ENCODE measurements around the gene SMIM35. TPM values are rescaled to one million over a fixed set of nuclear protein-coding genes. Genes with fewer than 3 reads are reported as not detected.
A peak's percentile ranks its signal among the peaks of the same experiment; 100 is the strongest.
"Not testable (repeated sequence)": the region's sequence is repeated elsewhere in the genome, so short reads cannot be mapped to it uniquely, and the experiment has no call there.

SMIM35 gene
- total RNA-seq, 2 donors from 2014 or later, result 0.08 TPM; not detected in 1

DNA sequence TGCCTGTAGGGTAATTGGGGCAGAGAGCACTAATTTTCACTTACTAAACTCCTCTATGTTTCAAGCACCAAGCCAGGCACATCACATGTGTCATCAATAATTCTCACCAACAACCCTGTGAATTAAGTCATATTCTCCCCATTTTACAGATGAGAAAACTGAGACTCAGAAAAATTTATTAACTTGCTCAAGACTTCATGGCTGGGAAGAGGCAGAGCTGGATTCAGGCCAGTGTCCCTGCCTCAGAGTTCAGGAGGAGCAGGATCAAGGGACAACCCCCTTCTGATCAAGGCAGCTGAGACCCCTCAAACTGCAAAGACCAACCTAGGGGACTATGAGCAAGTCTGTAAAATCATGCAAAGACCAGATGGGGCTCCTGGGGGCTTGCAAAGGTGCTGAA, 2.1 kb downstream of the SMIM35 start:
- no peak for DNase-seq
- intact Hi-C loops (cut with DNase I, micrococcal nuclease), result no loop called here
- no peak for ATAC-seq

DNA sequence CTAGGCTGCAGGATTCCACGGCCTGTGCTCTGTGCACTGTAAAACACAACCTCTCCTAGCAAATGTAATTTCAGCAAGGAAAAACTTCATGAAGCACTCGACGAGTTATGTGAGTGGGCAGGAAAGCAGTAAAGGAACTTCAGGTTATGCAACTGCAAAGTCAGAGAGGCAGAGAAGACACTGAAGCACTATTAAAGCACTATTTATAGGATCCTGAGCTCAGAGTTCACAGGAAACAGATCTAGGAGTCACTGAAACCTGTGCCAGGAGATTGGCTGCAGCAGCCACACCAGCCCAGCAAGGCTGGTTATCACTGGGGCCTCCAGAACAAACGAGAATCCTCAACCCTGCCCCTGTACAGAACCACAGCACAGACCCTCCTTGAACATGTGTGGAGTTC, 2.5 kb downstream of the SMIM35 start:
- ATAC-seq (peak; percentile 75), DNase-seq (peak in 1 of 2 donors; percentile 56)
- intact Hi-C loops (cut with DNase I, micrococcal nuclease), result no loop called here

DNA sequence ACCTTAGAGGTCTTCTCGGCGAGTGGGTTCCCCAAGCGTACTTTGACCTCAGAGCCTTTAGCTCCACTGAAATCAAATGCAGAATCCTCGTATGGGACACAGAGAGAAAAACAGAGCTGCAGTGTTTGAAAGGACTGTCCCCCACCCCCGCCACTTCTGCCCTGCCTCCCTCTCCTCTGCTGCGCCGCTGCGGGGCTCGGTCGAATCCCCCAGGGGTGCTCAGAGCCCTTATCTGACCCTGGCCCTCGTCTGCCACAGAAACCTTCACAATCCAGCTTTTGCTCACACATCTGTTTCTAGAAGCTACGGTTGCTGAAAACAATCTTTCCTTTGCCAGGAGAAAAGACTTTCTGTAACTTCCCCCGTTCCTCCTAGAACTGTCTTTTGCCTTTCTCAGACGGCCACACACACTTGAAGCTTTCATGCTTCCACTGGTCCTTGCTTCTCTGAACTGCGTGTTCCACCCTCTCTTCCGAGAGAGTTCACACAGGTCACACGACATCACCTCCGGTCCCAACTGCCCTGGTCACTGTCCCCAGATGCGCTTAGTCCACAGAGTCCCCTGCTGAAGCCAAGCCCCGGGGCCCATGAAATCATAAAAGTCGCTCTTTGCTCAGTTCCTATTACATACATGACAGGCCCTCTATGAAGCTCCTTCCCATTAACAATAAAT, 3.7 kb downstream of the SMIM35 start:
- intact Hi-C loops (cut with DNase I, micrococcal nuclease), result no loop called here
- ATAC-seq (no peak), DNase-seq (no peak)

DNA sequence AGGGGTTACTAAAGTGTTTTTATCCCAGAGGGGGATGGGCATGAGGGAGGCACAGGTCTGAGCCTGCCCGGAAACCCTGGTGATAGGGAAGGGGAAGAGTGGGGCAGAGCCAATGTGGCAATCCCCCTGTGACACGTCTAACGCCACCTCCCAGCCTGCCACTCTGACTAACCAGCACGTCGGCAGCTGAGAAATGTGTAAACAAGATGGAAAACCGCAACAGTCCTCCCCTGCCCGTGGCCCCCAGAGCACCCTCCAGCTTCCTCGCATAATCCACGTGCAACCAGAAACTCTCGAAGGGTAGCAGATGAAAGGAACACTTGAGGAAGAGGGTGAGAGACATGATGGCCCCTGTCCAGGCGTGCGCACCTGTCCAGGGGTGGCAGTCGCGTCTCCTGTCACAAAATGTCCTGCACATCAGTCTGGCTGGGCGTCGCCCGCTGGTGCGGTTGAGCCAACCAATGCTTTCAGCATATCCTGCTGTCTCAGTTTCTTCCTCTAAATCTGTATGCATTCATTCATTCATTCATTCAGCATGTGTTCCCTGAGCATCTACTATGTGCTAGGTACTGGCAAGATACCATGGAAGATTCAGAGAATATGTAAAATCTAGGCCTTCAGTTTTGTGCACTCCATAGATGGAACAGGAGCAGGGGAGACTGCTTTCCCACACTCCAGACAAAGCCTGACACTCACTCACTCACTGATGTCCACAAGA, 5.4 kb downstream of the SMIM35 start:
- no peak for ATAC-seq

DNA sequence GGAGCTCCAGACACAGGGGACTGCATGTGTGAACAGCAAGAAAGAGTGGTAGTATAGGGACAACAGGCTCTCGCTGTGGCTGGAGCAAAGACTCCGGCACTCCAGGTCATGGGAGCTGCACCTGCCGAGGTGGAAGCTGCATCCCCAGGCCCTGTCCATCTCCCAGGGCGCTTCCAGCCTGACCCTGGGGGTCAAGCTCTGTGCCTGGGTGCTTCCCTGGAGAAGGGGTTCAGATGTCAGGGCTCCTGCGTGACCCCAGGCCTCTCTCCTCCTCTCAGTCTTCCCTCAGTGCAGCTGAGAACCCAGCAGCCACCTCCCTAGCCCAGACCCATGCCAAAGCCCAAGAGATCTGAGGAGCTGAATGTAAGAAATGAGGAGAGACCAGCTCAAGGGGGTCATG, 6.5 kb downstream of the SMIM35 start:
- no peak for DNase-seq
- intact Hi-C loops (cut with DNase I, micrococcal nuclease), result no loop called here
- no peak for ATAC-seq

More for the DNA sequence above, 5.4 kb downstream of the SMIM35 start:
- no peak for DNase-seq
- intact Hi-C loops (cut with DNase I, micrococcal nuclease), result no loop called here

DNA sequence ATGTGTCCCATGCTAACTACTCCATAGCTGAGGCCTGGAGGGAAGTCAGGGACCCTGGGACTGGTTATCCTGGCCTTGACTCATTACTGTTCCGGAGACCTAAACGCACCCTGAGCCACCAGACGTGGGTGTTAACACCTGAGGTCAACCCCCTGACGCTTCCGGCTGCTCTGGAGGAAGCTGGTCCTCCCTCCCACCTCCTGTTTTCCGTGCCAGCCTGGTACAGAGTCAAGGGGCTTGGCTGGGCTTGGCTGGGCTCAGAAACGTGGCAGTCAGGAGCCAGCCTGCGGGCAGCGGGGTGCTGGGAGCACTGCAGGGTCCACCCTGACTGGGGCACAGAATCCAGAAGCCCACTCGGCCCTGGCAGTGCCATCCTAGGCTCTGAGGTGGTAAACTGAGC, 7.3 kb downstream of the SMIM35 start:
- peak; percentile 31 for ATAC-seq
- peak; percentile 59 to 61 for DNase-seq
- intact Hi-C loops (cut with DNase I, micrococcal nuclease), result no loop called here

DNA sequence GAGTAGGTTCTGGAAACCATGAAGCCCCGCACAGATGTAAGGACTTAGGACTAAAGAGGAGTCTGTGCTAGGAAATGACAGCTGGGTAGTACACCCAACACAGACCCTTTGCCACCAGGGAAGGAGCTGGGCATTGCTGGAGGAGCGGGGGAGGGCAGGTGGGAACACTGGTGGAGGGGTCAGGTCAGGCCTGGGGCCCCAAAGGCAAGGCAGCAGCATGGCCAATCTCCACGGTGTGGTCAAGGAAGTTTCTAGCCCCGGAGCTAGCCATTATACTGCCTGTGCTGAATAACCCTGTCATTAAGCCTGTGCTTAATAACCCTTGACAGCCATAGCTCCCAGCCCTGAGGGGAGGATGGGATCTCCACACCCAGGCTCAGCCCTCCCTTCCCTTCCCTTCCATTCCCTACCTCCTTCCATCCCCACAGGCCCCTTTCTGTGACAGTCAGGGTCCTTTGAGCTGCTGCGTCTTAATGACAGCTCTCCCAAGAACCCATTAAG, 7.8 kb downstream of the SMIM35 start:
- intact Hi-C loops (cut with DNase I, micrococcal nuclease), result no loop called here
- no peak for DNase-seq
- ATAC-seq, result peak; percentile 50

DNA sequence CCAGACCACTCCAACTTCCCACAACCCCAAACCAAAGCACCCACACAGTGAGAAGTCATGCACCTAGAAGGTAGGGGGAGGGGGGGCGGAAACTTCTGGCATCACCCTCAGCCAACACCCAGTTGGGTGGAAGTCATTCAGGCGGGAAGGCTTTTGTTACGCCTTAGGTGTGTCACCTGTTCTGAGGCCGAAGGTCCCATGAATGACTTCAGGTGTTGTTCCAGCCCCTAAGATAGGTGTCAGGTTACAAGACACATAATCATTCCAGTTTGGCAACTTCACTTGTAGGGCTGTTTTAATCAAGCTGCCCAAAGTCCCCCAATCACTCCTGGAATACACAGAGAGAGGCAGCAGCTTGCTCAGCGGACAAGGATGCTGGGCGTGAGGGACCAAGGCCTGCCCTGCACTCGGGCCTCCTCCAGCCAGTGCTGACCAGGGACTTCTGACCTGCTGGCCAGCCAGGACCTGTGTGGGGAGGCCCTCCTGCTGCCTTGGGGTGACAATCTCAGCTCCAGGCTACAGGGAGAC, 9.9 kb downstream of the SMIM35 start, which contains the start of gene TMPRSS4:
Gene TMPRSS4 (plus strand): TSS at position 325 of the 528 bp plus-strand sequence. CDS start 225 bp downstream, outside the sequence.
- ATAC-seq (peak; percentile 78), DNase-seq (peak; percentile 90 to 95)
- intact Hi-C loops (cut with DNase I, micrococcal nuclease), result no loop called here

DNA sequence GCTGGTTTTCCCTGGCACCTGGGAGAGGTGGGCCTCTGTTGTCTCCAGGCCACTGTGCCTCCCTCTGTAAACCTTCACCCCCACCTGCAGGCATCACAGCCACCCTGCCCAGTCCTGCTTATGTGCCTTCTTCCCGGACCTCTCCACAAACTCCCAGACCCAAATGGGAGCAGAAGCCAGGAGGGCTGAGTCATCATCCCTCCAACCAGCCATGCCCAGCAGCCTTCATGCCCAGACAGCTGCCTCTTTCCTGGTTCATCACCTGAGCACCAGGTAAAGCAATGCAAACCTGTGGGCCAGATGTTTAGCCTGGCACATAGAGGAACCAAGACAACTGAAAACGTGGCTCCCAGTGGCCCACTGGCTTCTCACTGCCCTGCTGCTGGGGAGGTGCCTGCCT, 12.0 kb downstream of the SMIM35 start:
- DNase-seq (peak in 1 of 2 donors; percentile 69), ATAC-seq (peak; percentile 24)
- intact Hi-C loops (cut with DNase I, micrococcal nuclease), result no loop called here

DNA sequence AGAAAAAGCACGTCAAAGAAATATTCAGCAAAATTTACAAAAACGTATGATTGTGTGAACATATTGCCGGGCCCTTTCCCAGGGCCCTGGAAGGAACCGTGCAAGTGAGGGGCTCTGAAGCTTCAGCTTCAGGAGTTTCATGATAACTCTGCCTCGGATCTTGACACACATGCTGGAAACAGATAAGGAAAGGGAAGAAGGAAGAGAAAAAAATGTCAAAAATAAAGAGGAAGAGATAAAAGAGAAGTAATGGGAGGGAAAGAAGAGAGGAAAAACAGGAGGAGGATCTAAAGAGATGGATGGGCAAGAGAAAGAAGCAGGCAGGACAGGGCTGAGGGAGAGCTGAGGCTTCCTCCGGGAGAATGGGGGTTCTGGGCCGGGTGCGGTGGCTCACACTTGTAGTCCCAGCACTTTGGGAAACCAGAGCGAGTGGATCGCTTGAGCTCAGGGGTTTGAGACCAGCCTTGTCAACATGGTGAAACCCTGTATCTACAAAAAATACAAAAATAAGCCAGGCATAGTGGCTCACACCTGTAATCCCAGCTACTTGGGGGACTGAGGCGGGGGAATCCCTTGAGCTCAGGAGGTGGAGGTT, 12.6 kb downstream of the SMIM35 start:
- no peak for DNase-seq

DNA sequence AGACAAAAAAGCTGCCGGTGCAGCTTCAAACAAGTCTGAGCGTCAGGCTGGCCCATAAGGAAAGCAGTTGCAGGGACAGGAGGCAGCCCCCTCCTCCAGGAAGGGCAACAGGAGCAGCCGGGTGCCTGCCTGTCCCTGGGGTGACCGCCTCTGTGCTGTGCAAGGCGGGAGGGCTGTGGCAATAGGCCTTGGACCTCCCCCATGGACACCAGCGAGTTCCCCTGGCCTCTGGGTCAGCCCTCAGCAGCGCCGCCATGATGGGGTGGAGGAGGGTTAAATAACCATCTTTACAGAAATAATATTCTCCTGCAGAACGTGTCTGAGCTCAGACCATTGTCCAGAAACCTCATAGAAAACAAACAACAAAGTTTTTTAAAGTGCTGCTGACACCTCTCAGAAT, 13.2 kb downstream of the SMIM35 start:
- intact Hi-C loops (cut with DNase I, micrococcal nuclease), result no loop called here
- DNase-seq, result no peak
- ATAC-seq, result no peak

More for the DNA sequence above, 12.6 kb downstream of the SMIM35 start:
- no peak for ATAC-seq
- intact Hi-C loops (cut with DNase I, micrococcal nuclease), result no loop called here

DNA sequence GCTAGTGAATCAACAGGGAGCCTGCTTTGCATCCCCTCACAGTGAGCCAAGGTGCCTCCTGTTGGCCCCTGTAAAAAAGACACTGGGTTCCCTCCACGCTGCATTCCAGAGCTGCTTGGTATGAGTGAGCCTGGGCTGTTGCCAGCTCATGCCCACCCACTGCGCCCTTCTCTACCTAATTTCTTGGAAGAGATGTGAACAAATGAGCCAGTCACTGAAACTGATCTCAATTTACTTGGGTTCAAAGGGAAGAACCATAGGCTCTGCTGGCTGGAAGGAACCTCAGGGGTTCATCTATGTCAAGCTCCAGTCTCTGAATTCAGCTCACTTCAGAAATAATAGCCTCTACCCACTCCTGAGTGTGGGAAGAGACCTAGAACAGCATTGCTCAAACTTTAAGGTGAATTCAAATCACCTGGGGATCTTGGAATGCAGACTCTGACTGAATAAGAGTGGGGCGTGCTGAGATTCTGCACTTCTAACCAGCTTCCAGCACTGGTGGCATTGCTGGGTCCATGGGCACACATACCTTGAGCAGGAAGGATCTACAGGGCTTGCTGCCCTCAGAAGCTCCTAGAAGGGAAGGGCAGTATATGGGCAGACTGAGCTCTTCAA, 15.2 kb downstream of the SMIM35 start:
- no peak for DNase-seq
- no peak for ATAC-seq
- intact Hi-C loops (cut with DNase I, micrococcal nuclease), result no loop called here

DNA sequence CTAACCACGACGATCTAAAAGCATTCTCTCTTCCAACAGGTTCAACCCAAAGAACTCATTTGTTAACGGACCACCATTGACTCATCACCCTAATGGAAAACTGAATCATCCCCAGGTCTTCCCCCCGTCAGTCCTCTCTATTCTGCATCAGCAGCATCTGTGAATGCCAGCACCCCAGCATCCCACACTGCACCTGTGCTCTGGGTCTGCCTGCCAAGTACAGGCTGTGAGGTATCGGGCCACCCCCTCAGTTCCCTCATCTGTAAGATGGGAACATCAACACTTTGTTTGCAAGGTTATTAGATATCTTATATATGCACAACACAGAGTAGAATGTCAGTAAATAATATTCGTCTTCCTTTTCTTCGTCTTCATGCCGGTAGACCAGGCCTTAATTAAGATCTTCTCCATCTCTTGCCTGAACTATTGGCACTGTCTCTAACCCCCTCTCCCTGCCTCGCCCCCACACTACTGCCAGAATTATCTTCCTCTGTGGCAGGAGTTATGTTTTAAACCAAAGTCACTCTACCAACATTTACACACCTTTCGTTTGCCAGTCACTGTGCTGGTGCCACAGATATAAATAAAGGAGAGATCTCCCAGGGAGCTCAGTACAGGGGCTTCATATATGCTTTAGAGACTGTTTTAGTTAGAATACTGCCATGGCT, 17.7 kb downstream of the SMIM35 start:
- intact Hi-C loops (cut with DNase I, micrococcal nuclease), result no loop called here
- DNase-seq, result no peak
- no peak for ATAC-seq

DNA sequence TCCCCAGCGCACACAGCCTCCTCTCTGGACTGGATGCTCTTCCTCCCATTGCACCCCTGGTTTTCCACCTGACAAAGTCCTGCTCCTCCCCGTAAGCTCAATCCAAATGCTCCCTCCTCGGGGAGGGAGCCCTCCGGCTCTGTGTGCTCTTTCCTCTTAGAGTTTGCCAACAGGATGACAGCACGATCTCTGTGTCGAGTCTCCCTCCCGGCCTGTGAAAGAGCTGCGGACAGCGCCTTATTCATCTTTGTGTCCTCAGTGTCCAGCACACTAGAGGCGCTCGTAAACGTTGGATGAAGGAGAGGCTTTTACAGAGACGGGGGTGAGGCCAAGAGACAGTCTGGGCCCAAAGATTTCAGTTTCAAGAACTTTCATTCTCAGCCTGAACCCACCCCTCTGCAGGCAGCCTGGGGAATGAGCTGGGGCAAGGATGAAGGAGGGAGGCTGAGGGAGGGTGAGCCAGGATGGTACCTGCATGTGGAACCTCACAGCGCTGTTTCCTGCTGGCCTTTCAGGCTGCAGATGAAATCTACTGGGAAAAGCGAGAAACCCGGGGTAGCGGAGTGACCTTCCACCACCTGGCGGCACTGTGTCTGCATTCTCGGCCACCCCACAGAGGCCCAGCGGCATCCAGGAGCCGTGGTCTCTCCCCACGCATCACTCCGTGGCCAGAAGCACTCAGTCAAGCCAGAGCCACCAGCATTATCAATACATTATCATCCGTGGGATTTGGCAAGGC, 18.4 kb downstream of the SMIM35 start:
- ATAC-seq (peak; percentile 32), DNase-seq (no peak)
- intact Hi-C loops (cut with DNase I, micrococcal nuclease), result no loop called here

DNA sequence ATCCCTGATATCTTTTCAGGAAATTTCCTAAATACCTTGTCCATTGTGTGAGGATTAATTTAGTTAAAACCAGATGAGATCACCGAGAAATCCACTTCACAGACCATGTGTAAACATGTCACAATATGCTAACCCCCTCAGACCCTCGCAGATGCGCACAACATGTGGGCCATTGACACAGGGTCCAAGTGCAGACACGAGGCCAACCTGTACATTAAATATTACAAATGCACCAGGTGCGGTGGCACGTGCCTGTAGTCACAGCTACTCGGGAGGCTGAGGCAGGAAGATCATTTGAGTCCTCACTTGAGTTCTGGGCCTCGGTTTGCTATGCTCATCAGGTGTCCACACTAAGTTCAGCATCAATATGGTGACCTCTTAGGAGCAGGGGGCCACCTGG, 19.8 kb downstream of the SMIM35 start:
- no peak for ATAC-seq
- no peak for DNase-seq
- intact Hi-C loops (cut with DNase I, micrococcal nuclease), result no loop called here

DNA sequence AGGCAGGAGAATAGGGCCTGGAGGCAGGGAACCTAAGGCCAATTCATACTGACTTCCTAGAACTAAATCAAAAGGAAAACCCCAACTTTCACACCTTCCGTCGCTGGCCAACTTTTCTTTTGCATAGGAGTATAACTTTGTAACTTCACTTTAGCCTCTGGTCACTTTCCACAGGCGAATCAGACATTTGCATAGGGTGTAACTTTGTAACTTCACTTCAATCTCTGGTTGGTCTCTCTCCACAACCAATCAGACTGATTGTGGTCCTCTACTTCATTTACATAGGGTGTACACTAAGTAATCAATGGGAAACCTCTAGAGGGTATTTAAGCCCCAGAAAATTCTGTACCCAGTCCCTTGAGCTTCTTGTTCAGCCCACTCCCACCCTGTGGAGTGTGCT, 21.4 kb downstream of the SMIM35 start:
- ATAC-seq, result no peak
- intact Hi-C loops (cut with DNase I, micrococcal nuclease), result no loop called here
- DNase-seq, result no peak

DNA sequence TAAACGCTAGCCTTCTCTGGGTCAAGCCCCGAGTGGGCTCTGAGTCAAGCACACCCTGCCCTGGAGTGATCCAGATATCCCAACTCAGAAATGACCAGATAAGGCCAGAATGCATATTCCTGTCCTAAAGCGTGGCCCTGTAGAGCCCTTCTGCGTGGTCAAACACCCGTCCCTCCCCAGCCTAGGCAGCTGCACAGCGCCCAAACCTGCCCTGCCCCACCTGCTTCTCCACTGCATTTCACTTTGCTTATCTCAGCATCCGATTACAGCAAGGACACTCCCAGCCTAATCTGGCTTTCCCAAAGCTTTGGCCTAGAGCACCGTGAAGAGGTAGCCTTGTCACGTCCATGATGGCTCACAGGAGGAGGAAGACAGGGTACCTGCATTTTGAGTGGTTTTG, 21.8 kb downstream of the SMIM35 start:
- intact Hi-C loops (cut with DNase I, micrococcal nuclease), result no loop called here
- DNase-seq (no peak), ATAC-seq (no peak)

DNA sequence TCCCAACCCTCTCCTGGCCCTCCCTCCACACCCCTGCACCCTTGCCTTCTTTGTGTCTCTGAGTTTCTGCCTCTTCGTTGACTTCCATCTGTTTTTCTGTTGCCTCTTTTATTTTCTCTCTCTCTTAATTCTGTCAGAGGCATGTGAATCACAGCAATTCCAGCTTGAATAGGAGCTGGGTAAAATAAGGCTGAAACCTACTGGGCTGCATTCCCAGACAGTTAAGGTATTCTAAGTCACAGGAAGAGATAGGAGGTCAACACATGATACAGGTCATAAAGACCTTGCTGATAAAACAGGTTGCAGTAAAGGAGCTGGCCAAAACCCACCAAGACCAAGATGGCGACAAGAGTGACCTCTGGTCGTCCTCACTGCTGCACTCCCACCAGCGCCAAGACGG, 24.1 kb downstream of the SMIM35 start:
- DNase-seq; ATAC-seq; intact Hi-C loops (cut with DNase I, micrococcal nuclease): not testable (repeated sequence)

Measured in left colon (tissue), 2 donors.